Measurements from ENCODE around the gene PPIG. TPM values are rescaled to one million over a fixed set of nuclear protein-coding genes. Genes with fewer than 3 reads are reported as not detected.

The PPIG gene
- total and polyA plus RNA-seq, 2 of the 4 experiments (the other 2 are of a cell fraction), result 10.4 to 16.7 TPM

DNA sequence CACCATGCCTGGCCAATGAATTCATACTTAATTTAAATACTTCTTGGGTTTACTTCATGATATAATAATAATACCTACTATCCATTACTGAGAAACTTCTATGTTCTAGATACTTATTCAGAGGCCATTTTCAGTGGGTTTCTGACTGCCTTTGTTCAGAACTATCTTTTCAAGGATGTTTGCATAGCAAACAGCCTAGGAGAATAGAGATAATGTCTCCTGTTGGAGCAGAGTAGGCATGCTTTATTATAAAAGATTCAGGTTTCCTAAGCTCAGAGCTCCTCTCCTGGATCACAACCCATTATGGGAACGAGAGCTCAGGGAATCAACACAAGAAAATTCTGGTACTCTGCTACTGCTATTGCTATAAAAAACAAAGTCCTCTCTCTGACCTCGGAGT lies 21.6 kb upstream of the PPIG start:
- Histone ChIP-seq H3K4me3 (ENCODE audit: insufficient read depth, low read depth, low read length) (no peak overlapping the region), H3K14ac (replicated peaks; ENCODE audit: low read depth, low read length) (no peak overlapping the region), H2AK9ac (replicated peaks; ENCODE audit: low read depth, low read length, poor library complexity) (no peak overlapping the region), H3K27ac (ENCODE audit: insufficient read depth, low read length) (no peak overlapping the region), H3K9me1 (ENCODE audit: insufficient read depth, low read length) (no peaks in the 10 kb centered on the region), H3K9me3 (ENCODE audit: control insufficient read depth, insufficient read depth, low read length) (no peaks in the 10 kb centered on the region), H4K20me1 (ENCODE audit: insufficient read depth, low read length) (no peaks in the 10 kb centered on the region), H2BK15ac (ENCODE audit: low read depth, low read length) (no peak overlapping the region), H3K9ac (ENCODE audit: low read depth, low read length) (no peak overlapping the region), H2BK120ac (ENCODE audit: low read depth, low read length) (no peak overlapping the region), H3K79me1 (ENCODE audit: low read depth in 1 of 2, low read length in 2 of 2) (no peaks in the 10 kb centered on the region), H2BK5ac (ENCODE audit: low read depth, low read length, poor library complexity, severe bottlenecking) (no peak overlapping the region), H4K91ac (ENCODE audit: insufficient read depth, low read depth, low read length) (no peak overlapping the region), H3K36me3 (ENCODE audit: control insufficient read depth, insufficient read depth, low read length) (0 out of 2 replicates have a peak, but pooled peaks cover 2% of the 10 kb centered on the region), H3K23ac (ENCODE audit: low read depth, low read length) (no peak overlapping the region), H3K56ac (ENCODE audit: extremely low read depth, insufficient read depth, low read length) (no peak overlapping the region), H4K5ac (ENCODE audit: low read depth, low read length) (no peak overlapping the region), H2BK20ac (ENCODE audit: low read depth, low read length) (no peak overlapping the region), H3K4ac (ENCODE audit: low read depth, low read length) (no peak overlapping the region), H3K4me2 (ENCODE audit: low read depth, low read length) (no peak overlapping the region), H2AK5ac (ENCODE audit: low read depth, low read length) (no peak overlapping the region), H3K4me1 (ENCODE audit: control insufficient read depth, insufficient read depth, low read length) (no peaks in the 10 kb centered on the region), H3K27me3 (ENCODE audit: control insufficient read depth, insufficient read depth, low read length) (no peaks in the 10 kb centered on the region), H2AFZ (replicated peaks; ENCODE audit: low read length, poor library complexity) (no peak overlapping the region), H4K8ac (ENCODE audit: low read depth in 2 of 2, low read length in 2 of 2) (no peak overlapping the region), H3K18ac (ENCODE audit: low read depth, low read length) (no peak overlapping the region)
- in situ Hi-C loops (cut with MboI; ENCODE audit: low sequenced_read_pairs) (no loop called here), intact Hi-C loops (cut with micrococcal nuclease) (no loop called here), dilution Hi-C loops (cut with HindIII; ENCODE audit: low sequenced_read_pairs, unreplicated experiment) (no loop called here)
- TF ChIP-seq, protein P1, sequence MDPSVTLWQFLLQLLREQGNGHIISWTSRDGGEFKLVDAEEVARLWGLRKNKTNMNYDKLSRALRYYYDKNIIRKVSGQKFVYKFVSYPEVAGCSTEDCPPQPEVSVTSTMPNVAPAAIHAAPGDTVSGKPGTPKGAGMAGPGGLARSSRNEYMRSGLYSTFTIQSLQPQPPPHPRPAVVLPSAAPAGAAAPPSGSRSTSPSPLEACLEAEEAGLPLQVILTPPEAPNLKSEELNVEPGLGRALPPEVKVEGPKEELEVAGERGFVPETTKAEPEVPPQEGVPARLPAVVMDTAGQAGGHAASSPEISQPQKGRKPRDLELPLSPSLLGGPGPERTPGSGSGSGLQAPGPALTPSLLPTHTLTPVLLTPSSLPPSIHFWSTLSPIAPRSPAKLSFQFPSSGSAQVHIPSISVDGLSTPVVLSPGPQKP (IDR thresholded peaks at IDR 0.05; ENCODE audit: borderline replicate concordance, low read depth, low read length), result no peak
- TF ChIP-seq RCOR1 (IDR thresholded peaks at IDR 0.05; ENCODE audit: insufficient replicate concordance, low read length) (no peak), FOS (IDR thresholded peaks at IDR 0.05; ENCODE audit: low read depth, low read length) (no peak), MXI1 (IDR thresholded peaks at IDR 0.05; ENCODE audit: borderline replicate concordance, low read depth, low read length) (no peak), BHLHE40 (IDR thresholded peaks at IDR 0.05; ENCODE audit: low read depth, low read length) (no peak), POLR2A (IDR thresholded peaks at IDR 0.05; ENCODE audit: low read depth, low read length) (no peak)
- TF ChIP-seq, protein P2, sequence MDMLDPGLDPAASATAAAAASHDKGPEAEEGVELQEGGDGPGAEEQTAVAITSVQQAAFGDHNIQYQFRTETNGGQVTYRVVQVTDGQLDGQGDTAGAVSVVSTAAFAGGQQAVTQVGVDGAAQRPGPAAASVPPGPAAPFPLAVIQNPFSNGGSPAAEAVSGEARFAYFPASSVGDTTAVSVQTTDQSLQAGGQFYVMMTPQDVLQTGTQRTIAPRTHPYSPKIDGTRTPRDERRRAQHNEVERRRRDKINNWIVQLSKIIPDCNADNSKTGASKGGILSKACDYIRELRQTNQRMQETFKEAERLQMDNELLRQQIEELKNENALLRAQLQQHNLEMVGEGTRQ (IDR thresholded peaks at IDR 0.05; ENCODE audit: low read depth, low read length), result no peak
- BruUV-seq (replicated peaks), result no TSS peak
- DNase-seq (no peak), ATAC-seq (ENCODE audit: low read depth) (no peak)
- no CpG with 5 or more reads among the region's 2 CpGs for WGBS, 2 experiments (ENCODE audit: extremely low coverage in 2 of 2, insufficient read length in 1 of 2)
- POLR2A ChIA-PET (ENCODE audit: unreplicated experiment), result no interaction called here
- CTCF ChIA-PET, result no interaction called here
